Neuronal stem cell (in vitro differentiated cells): Measurements from ENCODE around the gene TUSC2.

Experiments used
- DNase-seq: peaks from one replicate; pipeline ENCODE4 v3.0.0-alpha.2; 2013; ENCODE audit warnings: low spot score
- H2AFZ ChIP-seq: one replicate; pipeline ENCODE4 v1.6.1; 2013; ENCODE audit warnings: mild to moderate bottlenecking, low read length, inconsistent platforms
- H2AK5ac ChIP-seq: 2 replicates; pipeline ENCODE4 v1.6.1; 2013; ENCODE audit warnings: low read depth, mild to moderate bottlenecking, inconsistent platforms, low read length, moderate library complexity, mixed read lengths
- H2BK120ac ChIP-seq: 2 replicates; pipeline ENCODE4 v1.6.1; 2013; ENCODE audit warnings: low read depth, mild to moderate bottlenecking, inconsistent platforms, low read length, moderate library complexity, mixed read lengths
- H2BK12ac ChIP-seq: one replicate; pipeline ENCODE4 v1.6.1; 2013; ENCODE audit warnings: low read length, inconsistent platforms
- H2BK15ac ChIP-seq: 2 replicates; pipeline ENCODE4 v1.6.1; 2013; ENCODE audit warnings: mild to moderate bottlenecking, low read length, inconsistent platforms, mixed read lengths
- H2BK5ac ChIP-seq: one replicate; pipeline ENCODE4 v1.6.1; 2013; ENCODE audit warnings: inconsistent platforms, mild to moderate bottlenecking, low read length, moderate library complexity
- H3K14ac ChIP-seq: one replicate; pipeline ENCODE4 v1.6.1; 2013; ENCODE audit warnings: low read length, inconsistent platforms
- H3K18ac ChIP-seq: 2 replicates; pipeline ENCODE4 v1.6.1; 2013; ENCODE audit warnings: low read length, inconsistent platforms
- H3K23ac ChIP-seq: 2 replicates; pipeline ENCODE4 v1.6.1; 2013; ENCODE audit warnings: low read depth, mild to moderate bottlenecking, mixed read lengths, low read length, inconsistent platforms; ENCODE audit not compliant: poor library complexity
- H3K27ac ChIP-seq: replicated peaks from 3 replicates; pipeline ENCODE4 v1.5.1; 2013; ENCODE audit warnings: low read length, inconsistent platforms
- H3K27me3 ChIP-seq, 3 experiments: 2 replicates each; pipeline ENCODE4 v1.6.1; 2013; ENCODE audit warnings: low read length in 3 of 3, mild to moderate bottlenecking in 2 of 3, inconsistent platforms in 1 of 3, low read depth in 1 of 3, mixed read lengths in 1 of 3, moderate library complexity in 1 of 3; ENCODE audit not compliant: control insufficient read depth in 3 of 3, insufficient read depth in 3 of 3
- H3K36me3 ChIP-seq, 2 donors: replicated peaks in 1 of 2; 2 replicates each; pipeline ENCODE4 v1.6.1; 2013; ENCODE audit warnings: low read length in 2 of 2; ENCODE audit not compliant: control insufficient read depth in 2 of 2, insufficient read depth in 2 of 2
- H3K4ac ChIP-seq: 2 replicates; pipeline ENCODE4 v1.6.1; 2013; ENCODE audit warnings: inconsistent platforms, mild to moderate bottlenecking, low read length, moderate library complexity
- H3K4me1 ChIP-seq, 2 donors: 1 replicate in 1 of 2; 2 replicates in 1 of 2; pipeline ENCODE4 v1.6.1; 2013; ENCODE audit warnings: low read length in 2 of 2, low read depth in 1 of 2; ENCODE audit not compliant: control insufficient read depth in 2 of 2, insufficient read depth in 1 of 2
- H3K4me2 ChIP-seq: one replicate; pipeline ENCODE4 v1.6.1; 2013; ENCODE audit warnings: mild to moderate bottlenecking, low read length, inconsistent platforms; ENCODE audit not compliant: insufficient read depth, poor library complexity, severe bottlenecking
- H3K4me3 ChIP-seq, 2 donors: 2 replicates each; pipeline ENCODE4 v1.5.1; 2013; ENCODE audit warnings: low read length in 2 of 2, mild to moderate bottlenecking in 2 of 2, inconsistent platforms in 1 of 2, moderate library complexity in 1 of 2
- H3K79me1 ChIP-seq: one replicate; pipeline ENCODE4 v1.6.1; 2013; ENCODE audit warnings: low read depth, mild to moderate bottlenecking, inconsistent platforms, low read length, moderate library complexity
- H3K9ac ChIP-seq: one replicate; pipeline ENCODE4 v1.6.1; 2013; ENCODE audit warnings: mild to moderate bottlenecking, low read depth, low read length, inconsistent platforms; ENCODE audit not compliant: poor library complexity
- H3K9me3 ChIP-seq, 2 donors: replicated peaks in 1 of 2; 2 replicates each; pipeline versions ENCODE3 to v1.6.1; 2013; ENCODE audit warnings: low read length in 2 of 2, mild to moderate bottlenecking in 2 of 2, inconsistent platforms in 1 of 2, low read depth in 1 of 2, mixed read lengths in 1 of 2, moderate library complexity in 1 of 2; ENCODE audit not compliant: control insufficient read depth in 2 of 2, insufficient read depth in 1 of 2
- H4K8ac ChIP-seq: one replicate; pipeline ENCODE4 v1.6.1; 2013; ENCODE audit warnings: low read depth, mild to moderate bottlenecking, inconsistent platforms, low read length, moderate library complexity
- H4K91ac ChIP-seq: one replicate; pipeline ENCODE4 v1.6.1; 2013; ENCODE audit warnings: low read length, low read depth, mild to moderate bottlenecking, inconsistent platforms; ENCODE audit not compliant: poor library complexity
- WGBS, 2 donors: extraction: QIAGEN DNeasy Blood & Tissue Kit; methylation state at CpG; one replicate each; pipeline ENCODE4 v1.1.7; 2013; ENCODE audit warnings: missing lambda C conversion rate in 2 of 2, mixed read lengths in 1 of 2; ENCODE audit not compliant: insufficient read length in 2 of 2, insufficient replicate concordance in 1 of 2; ENCODE audit errors: extremely low coverage in 2 of 2; 5-methylcytosine and 5-hydroxymethylcytosine counted together

TUSC2 gene

GRCh38 chr3:50353245-50354004 lies 25.4 kb upstream of the TUSC2 start:
- Histone ChIP-seq H2BK12ac (no peak overlapping the region), H3K79me1 (peaks cover 10% of the 10 kb centered on the region), H3K36me3 (peaks cover 40 to 65% of the 10 kb centered on the region in 2 donors), H3K4me1 (peaks cover 30 to 34% of the 10 kb centered on the region in 2 donors), H3K4me3 (peak overlapping the region in 1 of 2 donors; percentile 30), H2BK15ac (no peak overlapping the region), H3K4ac (no peak overlapping the region), H3K27me3 (no peaks in the 10 kb centered on the region), H3K18ac (no peak overlapping the region), H3K27ac (no peak overlapping the region), H2AK5ac (no peak overlapping the region), H3K9me3 (no peaks in the 10 kb centered on the region), H3K14ac (no peak overlapping the region), H3K9ac (peak overlapping the region; percentile 72), H2BK120ac (no peak overlapping the region), H2AFZ (no peak overlapping the region), H2BK5ac (no peak overlapping the region), H3K4me2 (no peak overlapping the region), H4K91ac (no peak overlapping the region), H3K23ac (no peak overlapping the region), H4K8ac (no peak overlapping the region)
- WGBS, 2 donors: no CpG with 5 or more reads among the region's 12 CpGs
- DNase-seq: no peak

GRCh38 chr3:50352781-50353180 lies 24.8 kb upstream of the TUSC2 start:
- no peak overlapping the region for H3K14ac ChIP-seq
- H4K8ac ChIP-seq: no peak overlapping the region
- H3K23ac ChIP-seq: no peak overlapping the region
- H3K4me2 ChIP-seq: no peak overlapping the region
- H3K79me1 ChIP-seq: peaks cover 8% of the 10 kb centered on the region
- no peak overlapping the region for H2BK5ac ChIP-seq
- no peak overlapping the region for H3K4ac ChIP-seq
- H4K91ac ChIP-seq: no peak overlapping the region
- DNase-seq: no peak
- H3K9ac ChIP-seq: no peak overlapping the region
- H3K18ac ChIP-seq: no peak overlapping the region
- no peak overlapping the region for H2AFZ ChIP-seq
- H2BK120ac ChIP-seq: no peak overlapping the region
- whole genome bisulfite sequencing, 2 donors: no CpG with 5 or more reads among the region's 2 CpGs
- H3K36me3 ChIP-seq: peaks cover 42 to 64% of the 10 kb centered on the region in 2 donors
- H2AK5ac ChIP-seq: no peak overlapping the region
- no peak overlapping the region for H2BK15ac ChIP-seq
- H3K4me1 ChIP-seq: peaks cover 25 to 28% of the 10 kb centered on the region in 2 donors
- H2BK12ac ChIP-seq: no peak overlapping the region
- H3K4me3 ChIP-seq: no peak overlapping the region
- H3K27me3 ChIP-seq: no peaks in the 10 kb centered on the region
- H3K27ac ChIP-seq: no peak overlapping the region
- no peaks in the 10 kb centered on the region for H3K9me3 ChIP-seq

- no peak for DNase-seq
- WGBS, 2 donors: no CpG with 5 or more reads among the region's 11 CpGs
- H3K27ac ChIP-seq: no peak overlapping the region
These were observed 23.3 kb upstream of the TUSC2 start for GRCh38 chr3:50351323-50351697.

GRCh38 chr3:50350527-50351322 lies 22.7 kb upstream of the TUSC2 start, which contains the start of the genes CYB561D2 and NPRL2:
CYB561D2 (plus strand) TSS chr3:50350862; CDS start chr3:50351434, 572 bp downstream.
NPRL2 (minus strand) TSS chr3:50350775; CDS start chr3:50350652, 123 bp downstream.
- peaks cover 10 to 13% of the 10 kb centered on the region in 2 donors for H3K4me1 ChIP-seq
- no peaks in the 10 kb centered on the region for H3K9me3 ChIP-seq
- WGBS, 2 donors: no CpG with 5 or more reads among the region's 64 CpGs
- H2AK5ac ChIP-seq: peak within 1 kb of the TSS; percentile 76
- H3K4ac ChIP-seq: peak within 1 kb of the TSS; percentile 8
- peak within 1 kb of the TSS; percentile 97 for H2BK5ac ChIP-seq
- H2BK12ac ChIP-seq: peak within 1 kb of the TSS; percentile 87
- peak within 1 kb of the TSS; percentile 98 for H3K9ac ChIP-seq
- peak within 1 kb of the TSS; percentile 84 for H3K27ac ChIP-seq
- H3K4me2 ChIP-seq: peak within 1 kb of the TSS; percentile 94
- peak within 1 kb of the TSS; percentile 90 for H3K23ac ChIP-seq
- peak; percentile 85 for DNase-seq
- H3K36me3 ChIP-seq: peaks cover 39 to 48% of the 10 kb centered on the region in 2 donors
- H2BK120ac ChIP-seq: no peak within 1 kb of the TSS
- H4K8ac ChIP-seq: no peak within 1 kb of the TSS
- peak within 1 kb of the TSS; percentile 64 for H2BK15ac ChIP-seq
- peak within 1 kb of the TSS; percentile 99 for H3K18ac ChIP-seq
- H3K4me3 ChIP-seq: peak within 1 kb of the TSS; percentile 84 to 92
- H4K91ac ChIP-seq: no peak within 1 kb of the TSS
- peak within 1 kb of the TSS; percentile 97 for H2AFZ ChIP-seq
- H3K27me3 ChIP-seq: peaks cover 0 to 3% (median 0%) of the 10 kb centered on the region in 3 experiments
- peak within 1 kb of the TSS; percentile 99 for H3K14ac ChIP-seq
- H3K79me1 ChIP-seq: peaks cover 3% of the 10 kb centered on the region

More at GRCh38 chr3:50351323-50351697, 23.3 kb upstream of the TUSC2 start:
- H2BK12ac ChIP-seq: no peak overlapping the region
- peak overlapping the region; percentile 97 for H2AFZ ChIP-seq
- no peaks in the 10 kb centered on the region for H3K27me3 ChIP-seq
- H2AK5ac ChIP-seq: peak overlapping the region; percentile 76
- peak overlapping the region; percentile 90 for H3K23ac ChIP-seq
- H2BK15ac ChIP-seq: no peak overlapping the region
- H3K4me2 ChIP-seq: peak overlapping the region; percentile 94
- no peaks in the 10 kb centered on the region for H3K9me3 ChIP-seq
- H3K14ac ChIP-seq: no peak overlapping the region
- H3K4me1 ChIP-seq: peaks cover 11 to 13% of the 10 kb centered on the region in 2 donors
- no peak overlapping the region for H4K91ac ChIP-seq
- H3K79me1 ChIP-seq: peaks cover 4% of the 10 kb centered on the region
- H3K9ac ChIP-seq: peak overlapping the region; percentile 32
- H4K8ac ChIP-seq: no peak overlapping the region
- peak overlapping the region; percentile 84 to 92 for H3K4me3 ChIP-seq
- H2BK5ac ChIP-seq: peak overlapping the region; percentile 97
- peak overlapping the region; percentile 38 for H3K18ac ChIP-seq
- H3K36me3 ChIP-seq: peaks cover 40 to 54% of the 10 kb centered on the region in 2 donors
- no peak overlapping the region for H3K4ac ChIP-seq
- no peak overlapping the region for H2BK120ac ChIP-seq
